DLD1 (cell line): Measurements from ENCODE around the gene CSTPP1.

ENCODE experiments used
- in situ Hi-C: cut with HindIII; loops from 2 replicates; pipeline ENCODE4 v1.10.0; 2017; ENCODE audit warnings: low sequenced_read_pairs

Gene CSTPP1

DNA sequence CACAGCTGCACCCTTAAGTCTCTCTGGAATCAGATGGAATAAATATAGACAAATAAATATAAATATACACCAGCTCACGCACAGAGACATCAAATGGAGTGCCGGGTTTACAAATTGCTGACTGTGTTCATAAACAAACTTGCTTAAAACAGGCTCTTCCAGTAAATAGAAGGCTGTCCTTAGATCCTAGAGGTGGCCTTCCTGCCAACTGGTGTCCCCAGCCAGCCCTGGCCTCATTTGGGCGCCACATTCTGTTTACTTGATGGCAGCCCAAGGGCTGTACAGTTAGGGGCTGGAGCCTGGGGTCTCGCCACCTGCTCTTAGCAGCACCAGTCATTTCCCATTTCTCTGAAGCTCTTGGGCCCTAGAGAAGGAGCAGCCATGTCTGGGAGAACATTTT, 219.3 kb downstream of the CSTPP1 start:
- in situ Hi-C loops = no loop called here

DNA sequence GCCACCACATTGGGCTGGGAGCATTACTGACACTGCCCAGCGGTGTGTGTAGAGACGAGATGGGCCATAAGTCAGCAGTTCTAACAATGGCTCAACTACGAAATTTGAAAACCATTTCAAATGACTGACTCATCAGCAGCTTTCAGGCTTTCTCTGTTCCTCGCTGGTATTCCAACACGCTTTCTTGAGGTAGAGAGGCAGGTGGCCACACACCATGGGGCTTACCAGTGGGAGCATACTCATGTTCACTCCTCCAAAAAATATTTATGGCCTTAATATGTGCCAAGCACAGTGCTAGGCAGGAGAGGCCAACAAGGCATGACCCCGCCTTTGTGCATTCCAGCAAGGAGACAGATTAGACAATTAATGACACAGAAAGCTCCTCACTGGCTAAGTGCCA, 219.8 kb downstream of the CSTPP1 start:
- in situ Hi-C loops = no loop called here

- in situ Hi-C loops = no loop called here
Observed at GRCh38 chr11:47156951-47157350, 220.4 kb downstream of the CSTPP1 start.

GRCh38 chr11:47157805-47158204, 221.2 kb downstream of the CSTPP1 start:
- in situ Hi-C loops = no loop called here

- in situ Hi-C loops = no loop called here
Observed at GRCh38 chr11:47158242-47158641, 221.7 kb downstream of the CSTPP1 start.

DNA sequence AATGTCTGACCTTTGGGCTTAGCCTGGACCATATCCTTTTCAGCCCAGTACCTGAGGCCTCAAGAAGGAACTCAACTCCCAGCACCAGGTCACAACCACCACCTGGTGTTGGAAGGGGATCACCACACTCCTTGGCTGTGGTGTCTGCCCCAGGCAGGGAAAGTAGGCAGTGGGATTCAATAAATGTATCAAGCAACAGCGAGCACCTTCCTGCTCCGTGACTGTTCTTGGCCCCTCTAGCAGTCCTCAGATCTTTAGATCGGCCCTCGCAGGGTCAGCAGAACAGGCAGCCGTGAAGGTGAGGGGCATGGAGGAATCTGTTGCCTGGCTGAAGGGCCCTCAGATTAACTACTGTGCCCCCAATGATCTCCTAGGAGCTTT, 224.2 kb downstream of the CSTPP1 start:
- in situ Hi-C loops = no loop called here

GRCh38 chr11:47161134-47161854, 224.7 kb downstream of the CSTPP1 start:
- in situ Hi-C loops = no loop called here

DNA sequence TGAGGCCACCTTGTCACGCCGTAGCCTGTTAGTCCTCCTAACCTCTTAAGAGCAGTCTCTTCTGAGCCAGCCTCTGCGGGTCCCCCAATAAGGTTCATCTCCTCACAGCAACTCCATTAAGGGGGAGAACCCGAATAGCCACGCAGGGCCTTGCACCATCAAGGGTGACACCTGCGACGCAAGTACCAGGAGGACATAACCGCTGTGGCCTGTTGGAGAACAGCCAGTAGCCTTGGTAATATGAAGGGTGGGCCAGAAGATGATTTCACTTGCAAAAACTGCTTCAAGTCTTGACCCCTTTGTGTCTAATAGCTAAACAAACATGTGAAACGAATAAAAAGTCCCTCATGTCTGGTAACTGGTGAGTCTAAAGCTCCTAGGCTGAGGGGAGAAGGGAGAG, 225.3 kb downstream of the CSTPP1 start:
- in situ Hi-C loops = no loop called here

DNA sequence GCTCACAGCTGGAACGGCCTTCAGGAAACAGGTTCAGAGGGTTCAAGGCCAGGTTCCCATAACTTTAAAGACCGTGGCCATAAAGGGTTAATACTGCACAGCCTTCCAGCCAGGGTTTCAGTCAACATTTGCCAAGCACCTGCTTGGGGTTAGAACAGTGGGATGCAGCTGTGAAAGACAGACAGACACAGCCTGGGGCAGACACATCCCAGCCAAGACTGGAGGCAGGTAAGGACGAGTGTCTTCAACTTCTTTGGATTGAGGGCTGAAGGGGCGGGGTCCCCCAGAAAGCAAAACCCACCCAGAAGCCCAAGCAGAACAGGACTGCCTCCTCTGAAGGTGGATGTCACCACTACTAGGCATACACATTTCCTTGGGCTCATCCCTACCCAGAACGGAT, 225.9 kb downstream of the CSTPP1 start:
- in situ Hi-C loops = no loop called here

GRCh38 chr11:47163193-47163592, 226.6 kb downstream of the CSTPP1 start:
- in situ Hi-C loops = no loop called here

GRCh38 chr11:47163898-47164297, 227.3 kb downstream of the CSTPP1 start:
- in situ Hi-C loops = no loop called here

- in situ Hi-C loops = no loop called here
Observed at GRCh38 chr11:47164321-47164720, 227.8 kb downstream of the CSTPP1 start.

DNA sequence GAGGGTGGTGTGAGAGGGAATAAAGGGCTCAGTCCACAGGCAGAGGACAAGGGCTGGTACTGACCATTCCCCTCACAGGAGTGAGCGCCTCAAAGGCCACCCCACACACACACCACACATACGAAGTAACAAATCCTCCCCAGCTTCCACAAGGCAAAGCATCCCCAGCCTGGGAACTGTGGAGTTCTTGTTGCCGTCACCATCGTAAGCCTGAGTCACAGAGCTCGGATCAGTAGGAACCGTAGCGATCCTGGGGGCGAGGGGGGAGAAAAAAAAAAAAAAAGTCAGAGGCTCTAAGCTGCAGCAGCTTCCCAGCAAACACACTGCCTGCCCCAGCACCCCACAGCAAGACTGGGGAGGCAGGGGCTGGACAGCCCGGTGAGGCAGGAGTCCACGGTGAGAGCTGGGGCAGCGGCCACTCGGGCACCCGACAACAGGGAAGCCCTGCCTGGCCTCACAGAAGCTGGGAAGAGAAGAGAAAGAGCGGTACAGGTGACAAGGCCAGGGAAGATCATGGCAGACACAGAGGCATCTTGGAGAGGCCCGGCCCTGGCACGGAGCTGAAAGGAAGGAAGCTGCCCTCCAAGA, 228.8 kb downstream of the CSTPP1 start:
- in situ Hi-C loops = no loop called here

DNA sequence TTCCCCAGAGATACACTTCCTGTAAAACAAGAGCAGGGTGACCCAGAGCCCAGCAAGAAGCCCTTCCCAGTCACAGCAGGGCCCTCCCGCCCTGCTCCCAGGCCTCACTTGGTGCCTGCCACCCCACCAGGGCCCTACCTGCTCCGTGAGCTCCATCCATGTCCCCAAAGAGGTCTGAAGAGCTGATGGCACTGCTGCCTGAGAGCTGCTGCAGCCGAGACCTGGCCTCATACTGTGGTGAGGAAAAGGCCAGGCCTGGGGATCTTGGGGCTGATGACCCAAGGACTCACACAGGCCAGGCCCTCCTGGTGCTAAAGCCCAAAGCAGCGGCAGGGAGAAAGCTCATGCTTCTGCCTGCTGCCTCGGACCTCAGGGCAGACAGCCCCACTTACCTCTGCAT, 229.8 kb downstream of the CSTPP1 start:
- in situ Hi-C loops = no loop called here

GRCh38 chr11:47171061-47171838, 234.7 kb downstream of the CSTPP1 start:
- in situ Hi-C loops = no loop called here

GRCh38 chr11:47171856-47172255, 235.3 kb downstream of the CSTPP1 start:
- in situ Hi-C loops = no loop called here

DNA sequence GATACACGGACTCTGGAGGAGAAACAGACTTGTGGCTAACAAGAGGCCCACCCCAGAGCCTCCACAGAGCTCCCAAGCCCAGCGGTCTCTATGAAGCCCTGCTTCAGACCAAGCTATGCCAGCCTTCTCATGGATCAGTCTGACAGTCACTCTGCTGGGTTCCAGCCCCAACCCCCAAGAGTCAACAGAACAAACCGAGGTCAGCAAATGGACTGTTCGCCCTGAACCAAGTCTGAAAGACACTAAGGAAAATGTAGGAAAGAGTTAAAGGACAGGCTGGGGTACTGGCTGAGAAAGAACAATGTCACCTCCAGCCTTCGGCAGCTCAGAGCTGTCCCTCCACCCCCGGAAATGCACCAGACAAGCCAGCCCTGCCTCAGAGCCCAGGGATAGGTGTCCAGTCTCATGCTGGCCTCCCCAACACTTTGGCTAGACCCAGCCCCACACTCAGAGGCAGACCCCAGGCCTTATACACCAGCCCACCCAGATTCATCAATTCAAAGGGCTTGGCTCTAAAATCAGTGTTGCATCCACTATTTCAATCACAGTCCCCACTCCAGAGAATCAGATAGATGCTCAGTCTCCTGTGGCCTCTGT, 236.3 kb downstream of the CSTPP1 start:
- in situ Hi-C loops = no loop called here

GRCh38 chr11:47175746-47176327, 239.3 kb downstream of the CSTPP1 start:
- in situ Hi-C loops = no loop called here

- in situ Hi-C loops = no loop called here
Observed at GRCh38 chr11:47176328-47177228, 240.0 kb downstream of the CSTPP1 start, which contains the start of gene ARFGAP2. Gene ARFGAP2 (minus strand): TSS chr11:47176879. CDS start chr11:47176853, 26 bp downstream.

DNA sequence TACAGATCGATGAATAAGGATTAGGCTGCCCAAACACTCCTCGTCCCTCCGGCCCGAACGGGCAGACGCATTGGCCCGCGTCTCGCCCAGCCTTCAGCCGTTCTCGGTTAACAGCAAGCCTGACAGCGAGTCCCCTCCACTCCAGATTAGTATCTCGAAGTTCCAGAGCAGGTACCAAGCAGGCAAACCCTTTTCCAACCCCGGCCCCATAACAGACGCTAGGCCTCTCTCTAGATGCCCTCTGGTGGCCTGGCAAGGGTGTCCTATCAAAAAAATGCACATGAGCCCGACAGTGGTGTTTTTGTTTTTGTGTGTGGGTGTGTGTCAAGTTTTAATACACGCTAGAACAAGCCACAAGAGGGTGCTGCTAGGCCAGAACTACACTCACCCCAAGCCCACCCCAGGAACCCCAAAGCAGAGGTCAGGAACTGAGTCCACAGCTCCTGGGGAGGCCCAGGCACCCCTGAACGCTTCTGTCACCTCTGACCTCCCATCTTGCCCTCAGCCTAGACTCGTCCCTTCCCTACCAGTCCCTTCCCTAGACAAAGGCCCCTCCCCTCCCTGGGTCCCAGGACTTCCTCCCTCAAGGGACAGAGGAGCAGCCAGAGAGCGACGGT, 240.8 kb downstream of the CSTPP1 start:
- in situ Hi-C loops = no loop called here
